ENCODE results near the gene PARP15.
A peak's percentile ranks its signal among the peaks of the same experiment; 100 is the strongest.

PARP15 gene

GRCh38 chr3:122577409-122578031, at the start of gene PARP15:
Gene PARP15 (plus strand): TSS chr3:122577650. CDS start chr3:122577668, 18 bp downstream.
- Histone ChIP-seq H3K27ac (ENCODE audit: low read length) (no peak within 1 kb of the TSS), H3K9me3 (ENCODE audit: control insufficient read depth in 1 of 2, low read length in 2 of 2) (peaks cover 11 to 13% of the 10 kb centered on the region in 2 donors), H3K36me3 (ENCODE audit: control insufficient read depth in 1 of 2, insufficient read depth in 2 of 2, low read length in 2 of 2) (peaks cover 6 to 8% of the 10 kb centered on the region in 2 donors), H3K4me1 (ENCODE audit: control insufficient read depth in 1 of 2, insufficient read depth in 2 of 2, low read length in 2 of 2) (no peaks in the 10 kb centered on the region), H3K4me3 (ENCODE audit: low read depth in 1 of 2, low read length in 2 of 2) (peak within 1 kb of the TSS; percentile 57 to 63), H3K27me3 (ENCODE audit: low read depth, low read length) (no peaks in the 10 kb centered on the region)

GRCh38 chr3:122530164-122530563, 47.3 kb upstream of the PARP15 start:
- H3K4me3 ChIP-seq (ENCODE audit: low read depth in 1 of 2, low read length in 2 of 2), result no peak overlapping the region
- H3K9me3 ChIP-seq (ENCODE audit: control insufficient read depth in 1 of 2, low read length in 2 of 2), result no peaks in the 10 kb centered on the region
- H3K27me3 ChIP-seq (ENCODE audit: low read depth, low read length), result no peaks in the 10 kb centered on the region
- H3K36me3 ChIP-seq (ENCODE audit: control insufficient read depth in 1 of 2, insufficient read depth in 2 of 2, low read length in 2 of 2), result peaks cover 41 to 74% of the 10 kb centered on the region in 2 donors
- no peak overlapping the region for H3K27ac ChIP-seq (ENCODE audit: low read length)
- H3K4me1 ChIP-seq (ENCODE audit: control insufficient read depth in 1 of 2, insufficient read depth in 2 of 2, low read length in 2 of 2), result no peaks in the 10 kb centered on the region

- no peaks in the 10 kb centered on the region for H3K4me1 ChIP-seq (ENCODE audit: control insufficient read depth in 1 of 2, insufficient read depth in 2 of 2, low read length in 2 of 2)
- H3K27me3 ChIP-seq (ENCODE audit: low read depth, low read length), result no peaks in the 10 kb centered on the region
- peaks cover 50 to 81% of the 10 kb centered on the region in 2 donors for H3K36me3 ChIP-seq (ENCODE audit: control insufficient read depth in 1 of 2, insufficient read depth in 2 of 2, low read length in 2 of 2)
- no peak overlapping the region for H3K27ac ChIP-seq (ENCODE audit: low read length)
- no peaks in the 10 kb centered on the region for H3K9me3 ChIP-seq (ENCODE audit: control insufficient read depth in 1 of 2, low read length in 2 of 2)
- H3K4me3 ChIP-seq (ENCODE audit: low read depth in 1 of 2, low read length in 2 of 2), result no peak overlapping the region
Observed at GRCh38 chr3:122533480-122533879, 44.0 kb upstream of the PARP15 start.

GRCh38 chr3:122533931-122534334, 43.5 kb upstream of the PARP15 start:
- Histone ChIP-seq H3K4me1 (ENCODE audit: control insufficient read depth in 1 of 2, insufficient read depth in 2 of 2, low read length in 2 of 2) (no peaks in the 10 kb centered on the region), H3K36me3 (ENCODE audit: control insufficient read depth in 1 of 2, insufficient read depth in 2 of 2, low read length in 2 of 2) (peaks cover 49 to 86% of the 10 kb centered on the region in 2 donors), H3K27ac (ENCODE audit: low read length) (no peak overlapping the region), H3K4me3 (ENCODE audit: low read depth in 1 of 2, low read length in 2 of 2) (no peak overlapping the region), H3K27me3 (ENCODE audit: low read depth, low read length) (no peaks in the 10 kb centered on the region), H3K9me3 (ENCODE audit: control insufficient read depth in 1 of 2, low read length in 2 of 2) (no peaks in the 10 kb centered on the region)

GRCh38 chr3:122535964-122536631, 41.4 kb upstream of the PARP15 start:
- Histone ChIP-seq H3K27me3 (ENCODE audit: low read depth, low read length) (no peaks in the 10 kb centered on the region), H3K27ac (ENCODE audit: low read length) (no peak overlapping the region), H3K4me1 (ENCODE audit: control insufficient read depth in 1 of 2, insufficient read depth in 2 of 2, low read length in 2 of 2) (no peaks in the 10 kb centered on the region), H3K4me3 (ENCODE audit: low read depth in 1 of 2, low read length in 2 of 2) (no peak overlapping the region), H3K9me3 (ENCODE audit: control insufficient read depth in 1 of 2, low read length in 2 of 2) (no peaks in the 10 kb centered on the region), H3K36me3 (ENCODE audit: control insufficient read depth in 1 of 2, insufficient read depth in 2 of 2, low read length in 2 of 2) (peaks cover 50 to 91% of the 10 kb centered on the region in 2 donors)

GRCh38 chr3:122536632-122537001, 40.8 kb upstream of the PARP15 start:
- Histone ChIP-seq H3K27me3 (ENCODE audit: low read depth, low read length) (no peaks in the 10 kb centered on the region), H3K4me1 (ENCODE audit: control insufficient read depth in 1 of 2, insufficient read depth in 2 of 2, low read length in 2 of 2) (no peaks in the 10 kb centered on the region), H3K36me3 (ENCODE audit: control insufficient read depth in 1 of 2, insufficient read depth in 2 of 2, low read length in 2 of 2) (peaks cover 55 to 89% of the 10 kb centered on the region in 2 donors), H3K27ac (ENCODE audit: low read length) (no peak overlapping the region), H3K4me3 (ENCODE audit: low read depth in 1 of 2, low read length in 2 of 2) (no peak overlapping the region), H3K9me3 (ENCODE audit: control insufficient read depth in 1 of 2, low read length in 2 of 2) (no peaks in the 10 kb centered on the region)

- Histone ChIP-seq H3K27me3 (ENCODE audit: low read depth, low read length) (no peaks in the 10 kb centered on the region), H3K4me3 (ENCODE audit: low read depth in 1 of 2, low read length in 2 of 2) (no peak overlapping the region), H3K4me1 (ENCODE audit: control insufficient read depth in 1 of 2, insufficient read depth in 2 of 2, low read length in 2 of 2) (no peaks in the 10 kb centered on the region), H3K27ac (ENCODE audit: low read length) (no peak overlapping the region), H3K36me3 (ENCODE audit: control insufficient read depth in 1 of 2, insufficient read depth in 2 of 2, low read length in 2 of 2) (peaks cover 47 to 75% of the 10 kb centered on the region in 2 donors), H3K9me3 (ENCODE audit: control insufficient read depth in 1 of 2, low read length in 2 of 2) (no peaks in the 10 kb centered on the region)
Observed at GRCh38 chr3:122538956-122539490, 38.4 kb upstream of the PARP15 start.

- no peak overlapping the region for H3K4me3 ChIP-seq (ENCODE audit: low read depth in 1 of 2, low read length in 2 of 2)
- no peaks in the 10 kb centered on the region for H3K27me3 ChIP-seq (ENCODE audit: low read depth, low read length)
- H3K4me1 ChIP-seq (ENCODE audit: control insufficient read depth in 1 of 2, insufficient read depth in 2 of 2, low read length in 2 of 2), result peaks cover 0 to 10% of the 10 kb centered on the region in 2 donors
- H3K27ac ChIP-seq (ENCODE audit: low read length), result no peak overlapping the region
- peaks cover 39 to 62% of the 10 kb centered on the region in 2 donors for H3K36me3 ChIP-seq (ENCODE audit: control insufficient read depth in 1 of 2, insufficient read depth in 2 of 2, low read length in 2 of 2)
- H3K9me3 ChIP-seq (ENCODE audit: control insufficient read depth in 1 of 2, low read length in 2 of 2), result no peaks in the 10 kb centered on the region
Observed at GRCh38 chr3:122546151-122546550, 31.3 kb upstream of the PARP15 start.

GRCh38 chr3:122548076-122548475, 29.4 kb upstream of the PARP15 start:
- H3K27me3 ChIP-seq (ENCODE audit: low read depth, low read length), result no peaks in the 10 kb centered on the region
- peaks cover 0 to 10% of the 10 kb centered on the region in 2 donors for H3K4me1 ChIP-seq (ENCODE audit: control insufficient read depth in 1 of 2, insufficient read depth in 2 of 2, low read length in 2 of 2)
- no peak overlapping the region for H3K4me3 ChIP-seq (ENCODE audit: low read depth in 1 of 2, low read length in 2 of 2)
- peaks cover 44 to 70% of the 10 kb centered on the region in 2 donors for H3K36me3 ChIP-seq (ENCODE audit: control insufficient read depth in 1 of 2, insufficient read depth in 2 of 2, low read length in 2 of 2)
- H3K27ac ChIP-seq (ENCODE audit: low read length), result no peak overlapping the region
- no peaks in the 10 kb centered on the region for H3K9me3 ChIP-seq (ENCODE audit: control insufficient read depth in 1 of 2, low read length in 2 of 2)

GRCh38 chr3:122548619-122549018, 28.8 kb upstream of the PARP15 start:
- H3K36me3 ChIP-seq (ENCODE audit: control insufficient read depth in 1 of 2, insufficient read depth in 2 of 2, low read length in 2 of 2), result peaks cover 47 to 70% of the 10 kb centered on the region in 2 donors

GRCh38 chr3:122553171-122553570, 24.3 kb upstream of the PARP15 start:
- Histone ChIP-seq H3K27me3 (ENCODE audit: low read depth, low read length) (no peaks in the 10 kb centered on the region), H3K9me3 (ENCODE audit: control insufficient read depth in 1 of 2, low read length in 2 of 2) (no peaks in the 10 kb centered on the region), H3K36me3 (ENCODE audit: control insufficient read depth in 1 of 2, insufficient read depth in 2 of 2, low read length in 2 of 2) (peaks cover 55 to 59% of the 10 kb centered on the region in 2 donors), H3K4me3 (ENCODE audit: low read depth in 1 of 2, low read length in 2 of 2) (no peak overlapping the region), H3K27ac (ENCODE audit: low read length) (no peak overlapping the region), H3K4me1 (ENCODE audit: control insufficient read depth in 1 of 2, insufficient read depth in 2 of 2, low read length in 2 of 2) (peaks cover 0 to 8% of the 10 kb centered on the region in 2 donors)

More at GRCh38 chr3:122548619-122549018, 28.8 kb upstream of the PARP15 start:
- Histone ChIP-seq H3K27me3 (ENCODE audit: low read depth, low read length) (no peaks in the 10 kb centered on the region), H3K4me3 (ENCODE audit: low read depth in 1 of 2, low read length in 2 of 2) (no peak overlapping the region), H3K4me1 (ENCODE audit: control insufficient read depth in 1 of 2, insufficient read depth in 2 of 2, low read length in 2 of 2) (peaks cover 0 to 13% of the 10 kb centered on the region in 2 donors), H3K9me3 (ENCODE audit: control insufficient read depth in 1 of 2, low read length in 2 of 2) (no peaks in the 10 kb centered on the region), H3K27ac (ENCODE audit: low read length) (no peak overlapping the region)
